Stimulated activated CD8-positive, alpha-beta memory T cell treated with anti-CD3 and anti-CD28 coated beads, Interleukin-7, amount 100 ng/mL, for 4 hours (primary cell): Measurements from ENCODE around the gene IFI27L2.
"Not testable (repeated sequence)": the region's sequence is repeated elsewhere in the genome, so short reads cannot be mapped to it uniquely, and the experiment has no call there.

Source experiments
- DNase-seq, 2 donors: peaks; one replicate each; pipeline ENCODE4 v3.0.0-alpha.2; 2020; ENCODE audit warnings: low read depth in 2 of 2

The IFI27L2 gene, protein sequence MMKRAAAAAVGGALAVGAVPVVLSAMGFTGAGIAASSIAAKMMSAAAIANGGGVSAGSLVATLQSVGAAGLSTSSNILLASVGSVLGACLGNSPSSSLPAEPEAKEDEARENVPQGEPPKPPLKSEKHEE

DNA sequence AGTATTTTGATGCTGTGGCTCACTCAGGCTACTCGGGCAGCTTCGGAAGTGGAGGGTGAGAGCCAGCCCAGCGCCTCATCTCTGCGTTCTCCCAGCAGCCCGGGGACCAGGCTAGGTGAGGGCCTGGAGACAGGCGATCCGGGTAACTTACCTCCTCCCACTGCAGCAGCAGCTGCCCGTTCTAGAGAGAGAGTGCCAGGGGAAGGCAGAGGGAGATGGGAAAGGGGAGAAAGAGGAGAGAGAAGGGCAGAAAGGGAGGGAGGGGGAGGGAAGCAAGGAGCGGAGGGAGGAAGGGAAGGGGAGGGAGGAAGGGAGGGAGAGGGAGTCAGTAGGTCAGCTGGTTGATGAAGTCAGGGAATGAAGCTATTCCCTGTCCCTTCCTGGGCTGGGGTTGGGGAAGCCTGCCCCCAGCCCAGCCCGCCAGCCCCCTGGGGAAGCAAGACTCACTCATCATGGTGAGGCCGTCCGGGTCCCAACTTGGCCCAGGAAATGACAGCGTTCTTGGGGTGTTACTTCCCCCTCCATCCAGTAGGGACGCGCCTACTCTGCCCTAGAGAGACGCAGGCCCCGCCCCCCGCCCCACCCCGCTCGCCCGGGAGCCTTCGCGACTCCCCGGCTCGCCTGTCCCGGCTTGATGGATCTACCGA lies at the start of gene IFI27L2:
Gene IFI27L2 (minus strand): TSS at position 494 of the 647 bp plus-strand sequence. CDS start 40 bp downstream, at position 454.
- DNase-seq, result peak; percentile 34 to 44

DNA sequence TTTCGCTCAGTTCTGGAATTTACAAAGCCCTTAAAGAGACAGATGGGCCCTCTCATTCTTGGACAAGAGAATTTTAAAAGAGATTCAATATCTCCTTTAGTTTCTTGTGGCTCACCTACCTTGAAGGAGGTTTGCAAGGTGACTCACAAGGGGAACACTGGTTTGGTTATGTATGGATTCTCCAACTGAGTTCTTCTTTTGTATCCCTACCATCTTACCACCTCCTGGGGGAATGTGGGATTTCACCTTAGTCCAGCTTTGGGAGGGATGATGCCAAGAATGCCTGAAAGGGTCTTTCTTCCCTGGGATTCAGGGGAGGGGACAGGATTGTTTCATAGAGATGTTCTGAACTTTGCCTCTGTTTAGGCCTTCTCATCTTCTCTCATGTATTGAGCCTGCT lies 48.4 kb upstream of the IFI27L2 start:
- no peak for DNase-seq

DNA sequence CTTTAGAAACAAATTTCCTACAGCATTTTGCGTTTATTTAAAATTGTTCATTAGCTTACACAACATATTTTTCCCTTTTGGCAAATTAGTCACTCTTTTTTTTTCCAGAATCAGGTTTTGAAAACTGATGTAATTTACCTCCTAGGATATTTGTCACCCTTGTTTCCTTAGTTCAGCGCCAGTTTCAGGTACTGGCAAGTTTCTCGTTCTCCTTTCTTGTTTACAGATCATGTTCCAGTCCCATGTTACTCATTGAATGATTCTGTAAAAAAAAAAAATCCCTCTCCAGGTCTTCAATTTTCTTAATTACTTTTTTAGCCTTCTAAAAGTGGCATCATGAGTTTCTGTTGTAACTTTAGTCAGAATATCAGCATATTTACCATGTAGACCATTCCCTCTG lies 47.4 kb upstream of the IFI27L2 start:
- no peak for DNase-seq

DNA sequence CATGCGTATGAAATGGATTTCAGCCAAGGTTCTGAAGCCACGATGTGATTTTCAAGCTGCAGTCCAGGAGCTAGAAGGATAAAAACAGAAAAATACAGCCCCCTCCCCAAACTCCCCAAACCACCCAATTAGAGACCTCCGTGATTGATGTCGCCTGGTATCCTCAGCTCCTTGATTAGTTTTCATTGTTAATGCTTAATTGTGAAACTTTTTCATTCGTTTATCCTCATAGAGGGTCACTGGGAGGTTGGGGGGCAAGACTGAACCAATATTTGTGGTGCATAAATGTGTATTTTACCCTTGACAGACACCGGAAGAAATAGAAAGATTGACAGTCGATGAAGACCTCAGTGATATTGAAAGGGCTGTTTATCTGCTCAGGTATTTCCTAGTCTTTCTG lies 46.3 kb upstream of the IFI27L2 start:
- no peak for DNase-seq

DNA sequence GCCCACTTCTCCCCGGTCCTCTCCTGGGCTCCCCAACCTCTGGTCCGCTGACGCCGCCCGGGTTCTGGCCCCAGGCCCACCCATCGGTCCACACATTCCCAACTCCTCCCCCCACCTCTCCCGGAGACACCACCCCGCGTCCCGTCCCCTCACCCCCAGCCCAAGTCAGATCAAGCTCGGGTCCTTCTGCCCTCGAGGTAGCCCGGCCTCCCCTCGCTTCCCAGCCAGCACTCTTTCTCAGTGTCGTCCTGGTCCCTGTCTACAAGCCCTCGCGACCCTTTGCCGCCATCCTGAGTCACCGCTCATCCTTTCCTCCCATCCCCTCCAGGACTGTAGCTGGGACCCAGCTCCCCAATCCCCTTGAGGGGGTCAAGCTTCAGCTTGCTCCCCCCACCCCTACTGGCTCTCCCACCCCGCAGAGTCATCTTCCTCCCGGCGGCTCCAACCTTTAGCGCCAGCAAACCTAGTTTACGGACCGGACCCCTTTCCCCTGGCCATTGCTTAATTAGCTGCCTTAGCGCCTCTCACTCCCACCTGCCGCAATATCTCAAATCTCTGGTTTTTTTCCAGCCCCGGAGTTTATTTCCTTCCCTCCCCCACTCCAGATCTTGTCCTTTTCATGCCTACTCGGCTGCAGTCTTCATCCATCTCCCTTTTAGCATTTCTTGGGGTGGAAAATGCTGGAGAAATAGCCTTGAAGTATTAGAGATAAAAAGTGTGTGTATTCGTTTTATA lies 45.8 kb upstream of the IFI27L2 start:
- DNase-seq, result no peak

DNA sequence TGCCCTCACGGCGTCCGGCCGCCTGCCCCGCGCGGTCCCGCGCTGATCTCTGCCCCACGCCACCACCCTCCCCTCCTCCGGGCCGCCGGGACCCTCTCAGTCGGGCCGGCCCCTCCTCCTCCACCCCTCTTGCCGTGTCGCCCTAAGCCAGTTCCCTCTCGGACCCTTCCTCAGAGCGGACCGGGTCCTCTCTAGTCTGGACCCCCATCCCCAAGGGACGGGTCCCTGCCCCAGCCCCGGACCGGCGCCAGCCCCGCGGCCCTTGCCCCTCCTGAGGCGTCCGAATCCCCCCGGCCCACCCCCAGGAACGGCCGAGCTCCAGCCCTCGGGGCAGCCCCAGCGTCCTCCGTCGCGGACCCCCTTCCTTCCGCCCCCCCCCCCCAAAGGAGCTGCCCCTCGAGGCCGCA lies 45.2 kb upstream of the IFI27L2 start:
- no peak for DNase-seq

DNA sequence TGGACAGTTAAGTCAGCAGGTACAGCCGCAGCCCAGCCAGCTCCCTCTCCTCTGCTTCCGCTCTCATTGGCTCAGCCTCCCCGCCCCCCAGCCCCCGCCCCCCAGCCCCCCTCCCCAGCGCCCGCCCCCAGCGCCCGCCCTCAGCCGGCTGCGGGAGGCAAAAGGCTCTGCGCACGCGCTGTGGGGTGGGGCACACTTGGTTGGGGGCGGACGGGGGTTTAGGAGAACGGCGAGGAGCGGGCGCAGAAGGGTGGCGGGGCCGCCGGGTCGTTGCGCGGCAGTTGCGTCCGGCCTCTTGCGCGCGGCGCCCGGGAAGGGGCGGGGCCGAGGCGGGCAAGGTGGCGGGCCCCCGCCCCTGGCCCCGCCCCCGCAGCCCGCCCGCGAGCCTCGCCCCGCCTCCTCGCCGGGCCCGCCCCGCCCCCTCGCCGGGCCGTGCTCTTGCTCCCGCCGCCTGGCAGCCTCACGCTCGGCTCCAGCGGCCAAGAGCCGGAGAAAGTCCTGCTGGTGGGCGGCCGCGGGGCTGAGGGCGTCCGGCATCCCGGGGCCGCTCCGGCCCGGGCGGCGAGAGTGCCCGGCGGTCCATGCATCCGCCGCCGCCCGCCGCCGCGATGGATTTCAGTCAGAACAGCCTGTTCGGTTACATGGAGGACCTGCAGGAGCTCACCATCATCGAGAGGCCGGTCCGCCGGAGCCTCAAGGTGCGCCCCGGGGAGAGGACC lies 44.6 kb upstream of the IFI27L2 start, which contains the start of gene PPP4R4:
Gene PPP4R4 (plus strand): TSS at position 438 of the 719 bp plus-strand sequence. CDS start 144 bp downstream, at position 582.
- peak; percentile 77 to 84 for DNase-seq

DNA sequence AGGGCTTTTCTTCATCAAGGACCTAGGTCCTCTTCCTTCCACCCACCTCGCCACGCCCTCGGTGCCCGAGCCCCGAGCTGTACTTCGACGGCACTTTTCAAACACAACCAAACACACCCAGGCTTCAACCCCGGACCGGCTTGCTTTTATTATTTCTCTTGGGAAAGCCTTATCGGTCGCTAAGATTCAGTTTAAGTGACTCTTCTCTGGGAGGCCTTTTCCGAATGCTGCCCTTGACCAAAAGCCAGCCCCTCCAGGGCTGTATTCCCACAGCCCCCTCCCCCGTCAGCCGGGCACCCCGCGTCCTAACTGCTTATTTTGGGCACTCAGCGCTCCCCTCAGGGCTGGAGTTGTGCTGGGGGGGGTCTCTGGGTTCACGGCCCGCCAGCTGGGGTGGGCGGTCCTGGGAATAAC lies 44.1 kb upstream of the IFI27L2 start:
- DNase-seq, result no peak

DNA sequence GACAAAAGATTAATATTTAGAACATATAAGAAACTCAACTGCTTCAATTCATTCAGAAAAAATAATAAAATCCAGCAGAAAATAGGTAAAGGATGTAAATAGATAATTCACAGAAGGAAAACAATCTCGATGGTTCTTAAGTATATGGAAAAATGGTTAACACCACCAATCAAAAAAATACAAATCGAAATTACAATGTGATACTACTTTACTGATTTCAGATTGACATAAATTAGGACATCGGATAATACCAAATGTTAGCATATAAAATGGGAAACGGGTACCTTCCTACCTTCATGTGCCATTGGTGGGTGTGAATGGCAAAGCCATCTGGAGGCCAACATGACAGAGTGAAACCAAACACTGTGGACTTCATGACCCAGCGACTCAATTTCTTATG lies 43.1 kb upstream of the IFI27L2 start:
- no peak for DNase-seq

DNA sequence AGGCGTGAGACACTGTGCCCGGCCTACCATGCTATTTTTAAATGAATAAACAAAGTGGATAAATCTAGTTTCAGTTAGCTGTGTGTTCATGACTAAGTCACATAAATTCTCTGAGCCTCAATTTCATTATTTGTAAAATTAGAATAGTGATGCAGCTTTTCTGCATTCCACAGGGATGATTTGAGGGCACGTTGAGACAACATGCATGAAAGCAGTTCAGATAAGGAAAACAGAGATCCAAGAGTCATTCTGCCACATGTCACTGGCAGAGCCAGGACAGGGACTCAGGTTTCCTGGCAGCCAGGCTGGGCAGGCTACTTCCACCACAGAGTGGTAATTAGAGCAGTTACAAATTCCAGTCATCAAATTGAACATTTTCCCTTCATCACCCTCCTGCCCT lies 41.8 kb upstream of the IFI27L2 start:
- no peak for DNase-seq

DNA sequence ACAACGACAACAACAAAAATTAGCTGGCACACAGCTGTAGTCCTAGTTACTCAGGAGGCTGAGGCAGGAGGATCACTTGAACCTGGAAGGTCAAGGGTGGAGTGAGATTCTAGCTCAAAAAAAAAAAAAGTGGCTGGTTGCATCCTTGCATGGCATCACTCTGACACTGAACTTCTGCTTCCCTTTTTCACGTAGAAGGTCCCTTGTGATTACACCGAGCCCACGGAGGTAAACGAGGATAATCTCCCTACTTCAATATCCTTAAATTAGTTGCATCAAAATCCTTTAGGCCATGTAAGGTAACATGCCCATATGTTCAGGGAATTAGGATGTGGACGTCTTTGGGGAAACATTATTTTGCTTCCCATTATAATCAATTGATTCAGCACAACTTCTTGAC lies 40.7 kb upstream of the IFI27L2 start:
- no peak for DNase-seq

DNA sequence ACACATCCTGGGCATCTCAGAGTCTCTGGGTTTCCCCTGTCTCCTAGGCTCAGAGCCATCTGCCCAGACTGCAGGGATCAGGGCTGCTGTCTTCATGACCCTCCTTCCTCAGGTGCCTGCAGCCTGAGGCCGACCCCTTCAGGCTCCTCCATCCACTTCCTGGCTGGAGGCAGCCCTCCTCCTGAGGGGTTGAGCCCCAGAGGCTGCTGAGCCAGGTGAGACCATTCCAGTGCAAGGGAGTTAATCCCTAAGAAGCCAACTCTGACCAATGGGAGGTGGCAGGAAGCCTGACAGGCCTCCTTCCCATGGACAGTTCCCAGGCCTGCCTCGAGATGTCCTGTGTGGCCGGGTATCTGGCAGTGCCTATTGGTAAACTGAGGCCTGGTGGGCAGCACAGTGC lies 36.3 kb upstream of the IFI27L2 start:
- DNase-seq, result no peak

DNA sequence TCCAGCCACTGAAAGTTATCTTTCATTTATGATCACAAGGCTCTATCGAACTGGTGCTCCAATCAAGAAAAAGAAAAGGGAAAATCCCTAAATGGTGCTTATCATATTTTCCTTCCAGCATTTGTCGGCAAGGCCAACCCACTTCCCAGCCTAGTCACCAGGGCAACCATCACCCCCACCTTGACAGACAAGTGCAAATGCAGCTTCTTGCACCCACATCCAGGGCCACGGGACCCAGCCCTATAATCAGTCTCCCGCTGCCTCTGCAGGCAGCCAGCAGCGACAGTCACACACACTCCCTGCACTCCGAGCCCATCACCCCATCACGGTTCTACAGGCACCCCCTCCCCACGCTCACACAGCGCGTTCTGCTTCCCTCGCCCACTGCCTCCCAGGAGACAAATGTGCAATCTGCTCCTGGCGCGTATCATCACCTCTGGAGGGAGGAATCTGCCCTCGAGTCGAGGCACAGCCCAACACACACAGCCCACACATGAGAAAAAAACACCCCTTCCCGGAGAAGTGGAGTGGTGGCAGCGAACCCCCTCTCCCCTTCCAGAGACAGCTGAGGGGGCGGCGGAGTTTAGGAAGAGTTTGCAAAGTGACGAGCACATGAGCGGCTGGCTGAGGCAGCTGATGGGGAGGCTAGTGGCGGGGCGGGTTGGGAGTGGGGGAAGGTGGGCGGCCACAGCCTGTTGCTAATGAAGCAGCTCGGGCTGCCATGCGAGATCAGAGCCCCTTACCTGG lies 35.5 kb upstream of the IFI27L2 start:
- DNase-seq, result no peak

DNA sequence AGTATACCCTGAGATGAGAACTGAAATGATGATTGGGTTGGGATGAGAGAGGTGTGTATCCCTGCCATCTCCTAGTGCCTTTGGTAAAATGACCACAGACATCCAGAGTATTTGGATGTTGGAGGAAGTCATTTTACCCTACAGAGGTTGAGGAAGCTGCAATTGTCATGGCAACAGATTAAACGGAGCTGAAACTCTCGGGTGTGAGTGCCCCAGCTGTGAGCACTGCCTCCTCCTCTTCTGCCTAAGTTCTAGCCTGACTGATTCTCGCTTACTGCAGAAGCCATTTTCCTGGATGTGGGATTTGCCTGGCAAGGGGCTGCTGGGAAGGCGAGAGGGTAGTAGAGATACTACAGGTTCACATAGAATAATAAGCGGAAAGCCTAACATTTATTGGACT lies 34.4 kb upstream of the IFI27L2 start:
- no peak for DNase-seq

DNA sequence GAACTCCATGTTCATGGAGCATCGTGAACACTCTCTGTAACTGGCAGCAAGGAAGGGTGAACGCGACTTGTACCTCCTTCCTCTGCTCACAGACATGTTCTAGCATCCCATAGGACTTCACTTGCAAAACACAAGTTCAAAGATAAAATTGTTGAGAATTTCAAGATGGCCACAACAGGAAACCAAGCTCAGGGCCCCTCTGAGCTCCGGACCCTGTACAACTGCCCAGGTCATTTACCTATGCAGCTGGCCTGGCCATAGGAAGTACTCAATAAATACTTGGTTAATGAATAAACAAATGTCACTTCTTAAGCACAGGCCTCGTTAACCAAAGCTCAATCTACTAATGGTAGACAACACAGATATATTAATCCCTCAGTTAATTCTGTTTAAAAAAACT lies 33.1 kb upstream of the IFI27L2 start:
- DNase-seq, result no peak

DNA sequence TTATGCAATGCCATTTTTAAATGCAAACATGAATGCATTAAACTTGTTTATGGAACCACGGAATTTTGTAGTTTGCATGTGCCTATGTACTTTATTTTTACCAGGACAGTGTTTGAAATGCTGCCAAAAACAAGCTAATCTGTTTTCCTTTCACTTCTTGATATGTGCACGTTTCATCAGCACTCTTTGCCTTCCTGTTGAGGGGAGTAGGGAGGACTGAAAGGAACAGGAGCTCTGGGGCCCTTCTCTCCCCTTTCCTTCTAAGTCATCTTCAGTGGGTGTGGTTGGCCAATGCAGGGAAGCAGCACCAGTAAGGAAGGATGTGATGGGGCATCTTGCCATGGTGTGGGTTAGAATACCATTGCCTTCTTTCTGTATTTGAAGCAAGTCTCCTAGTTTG lies 32.6 kb upstream of the IFI27L2 start:
- no peak for DNase-seq

DNA sequence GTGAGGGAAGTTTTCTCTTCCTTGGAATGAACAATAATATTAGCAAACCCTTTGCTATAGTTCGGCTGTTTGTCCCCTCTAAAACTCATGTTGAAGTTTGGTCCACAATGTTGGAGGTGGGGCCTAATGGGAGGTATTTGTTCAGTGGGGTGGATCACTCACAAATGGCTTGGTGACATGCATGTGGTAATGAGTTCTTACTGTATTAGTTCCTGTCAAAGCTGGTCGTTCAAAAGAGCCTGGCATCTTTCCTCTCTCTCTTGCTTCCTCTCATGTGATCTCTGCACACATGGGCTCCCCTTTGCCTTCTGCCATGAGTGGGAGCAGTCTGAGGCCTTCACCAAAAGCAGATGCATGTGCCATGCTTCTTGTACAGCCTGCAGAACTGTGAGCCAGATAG lies 31.7 kb upstream of the IFI27L2 start:
- DNase-seq, result no peak

DNA sequence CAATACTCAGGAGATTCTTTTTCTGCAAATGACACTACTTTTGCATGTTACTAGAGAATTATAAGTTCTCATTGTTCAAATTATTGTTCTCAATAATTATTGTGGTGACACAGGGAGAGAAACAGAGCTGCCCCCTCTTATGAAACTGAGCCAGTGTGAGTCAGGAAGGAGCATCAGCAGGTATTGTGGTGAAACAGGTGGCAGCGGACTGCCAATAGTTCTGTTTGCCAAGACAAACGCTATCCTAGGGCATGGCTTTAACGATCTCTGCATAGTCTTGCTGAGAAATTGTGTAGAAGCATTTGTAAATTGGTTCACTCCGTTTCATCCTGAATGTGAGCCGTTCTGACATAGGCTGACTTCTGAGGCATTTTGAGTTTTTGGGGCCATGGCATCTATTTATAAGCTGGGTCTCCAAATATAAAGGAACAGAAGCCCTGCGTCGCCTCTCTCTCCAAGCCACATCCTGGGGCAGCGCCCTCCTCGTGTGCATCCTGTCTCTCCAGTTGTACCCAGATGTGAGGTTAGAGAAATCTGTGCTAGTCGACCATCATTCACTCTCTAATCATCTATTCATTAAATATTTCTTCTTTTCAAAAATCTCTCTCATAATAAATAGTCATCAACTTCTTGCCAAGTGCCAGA lies 29.0 kb upstream of the IFI27L2 start:
- DNase-seq, result no peak

DNA sequence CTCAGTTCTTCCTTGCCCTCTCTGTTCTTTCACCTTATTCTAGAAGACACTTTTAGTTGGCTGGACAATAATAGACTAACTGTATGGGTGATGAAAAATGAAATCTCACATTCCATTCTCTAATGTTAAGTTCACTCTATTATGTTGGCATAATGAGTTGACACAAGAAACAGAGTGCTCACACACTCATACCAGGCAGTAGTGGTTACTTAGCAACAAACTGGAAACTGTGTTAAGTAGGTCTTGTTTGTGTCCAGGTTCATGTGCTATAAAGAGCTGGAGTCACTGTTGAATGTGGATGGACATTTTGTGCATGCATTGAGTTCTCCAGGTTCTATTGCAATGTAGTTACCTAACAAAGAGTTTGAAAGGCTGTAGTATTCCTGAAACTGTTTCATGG lies 27.8 kb upstream of the IFI27L2 start:
- DNase-seq, result no peak

DNA sequence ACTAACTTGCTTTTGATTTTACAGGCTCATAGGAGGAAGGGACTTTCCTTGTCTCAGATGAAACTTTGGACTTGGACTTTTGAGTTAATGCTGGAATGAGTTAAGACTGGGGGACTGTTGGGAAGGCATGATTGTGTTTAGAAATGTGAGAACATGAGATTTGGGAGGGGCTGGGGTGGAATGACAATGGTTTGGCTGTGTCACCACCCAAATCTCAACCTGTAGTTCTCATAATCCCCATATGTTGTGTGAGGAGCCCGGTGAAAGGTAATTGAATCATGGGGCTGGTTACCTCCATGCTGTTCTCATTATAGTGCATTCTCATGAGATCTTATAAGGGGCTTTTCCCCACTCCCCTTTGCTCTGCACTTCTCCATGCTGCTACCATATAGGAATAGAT lies 26.7 kb upstream of the IFI27L2 start:
- not testable (repeated sequence) for DNase-seq

DNA sequence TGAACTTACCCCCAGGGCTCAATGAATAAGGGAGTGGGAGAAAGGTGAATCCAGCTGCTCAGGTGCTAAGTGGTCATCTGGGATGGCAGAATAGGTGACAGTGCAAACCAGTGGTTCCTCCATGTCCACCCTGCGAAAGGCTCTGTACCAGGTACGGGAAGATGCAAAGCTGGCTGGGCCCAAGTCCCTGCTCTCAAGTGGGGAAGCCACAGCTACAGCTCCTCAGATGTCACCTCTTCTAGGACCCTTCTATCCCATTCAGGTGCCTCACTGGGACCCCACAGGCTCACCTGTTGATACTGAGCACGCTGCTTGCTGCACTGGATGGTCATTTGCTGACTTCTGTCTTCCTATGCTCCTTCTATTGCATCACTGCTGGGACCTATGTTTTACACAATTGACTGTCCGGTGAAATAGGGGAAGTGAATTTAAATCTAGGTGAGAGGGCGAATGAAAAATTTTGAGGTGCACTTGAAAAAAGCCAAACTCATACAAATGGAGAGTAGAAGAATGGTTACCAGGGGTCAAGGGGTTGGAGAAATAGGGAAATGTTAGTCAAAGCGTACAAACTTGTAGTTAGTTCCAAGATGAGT lies 24.4 kb upstream of the IFI27L2 start:
- no peak for DNase-seq
